HCT116 (cell line): ENCODE results near the gene NGRN. TPM values are rescaled to one million over a fixed set of nuclear protein-coding genes. Genes with fewer than 3 reads are reported as not detected.

Experiments
- ATAC-seq: fragments of 200-7000 bp; cut with Tn5 transposase; 2 replicates; pipeline ENCODE4 v1.9.1; 2020; ENCODE audit warnings: mild to moderate bottlenecking, moderate library complexity
- BruUV-seq: library from RNA; stranded (reverse); fragments of 400-500 nt; replicated peaks from 2 replicates; lab custom pipeline; 2021; lab: Mats Ljungman, UMichigan
- CTCF ChIA-PET: fragments of 300-600 bp; sonication (Branson Sonifier 250); formaldehyde crosslinking; loops from one replicate; lab custom pipeline; 2021; ENCODE audit warnings: antibody characterized with exemption; lab: Charles Lee
- POLR2A ChIA-PET: fragments of 300-600, 350-600 bp; sonication (Branson Sonifier 250); formaldehyde crosslinking; loops from one replicate; lab custom pipeline; 2021; ENCODE audit warnings: antibody characterized with exemption; lab: Charles Lee
- RAD21 ChIA-PET, 2 experiments: fragments of 300-600 bp; sonication (Branson Sonifier 250); formaldehyde crosslinking; loops; one replicate each; lab custom pipeline; 2023; ENCODE audit warnings: low total read pairs in 2 of 2; ENCODE audit not compliant: uncharacterized antibody in 2 of 2, unreplicated experiment in 2 of 2, low non-redundant PET in 1 of 2; lab: Charles Lee
- DNase-seq: peaks from one replicate; pipeline ENCODE4 v3.0.0-alpha.2; 2010; ENCODE audit warnings: low read depth, low spot score
- H2AFZ ChIP-seq: fragments of 200-600 bp; shearing (Covaris generic), sonication (generic); 2 replicates; pipeline ENCODE4 v1.6.1; 2017; ENCODE audit warnings: low read depth, mixed run types, mixed read lengths, antibody characterized with exemption, low read length; ENCODE audit not compliant: poor library complexity, severe bottlenecking
- H3K27ac ChIP-seq: 2 replicates; pipeline ENCODE4 v1.5.1; 2012; ENCODE audit warnings: low read depth, low read length
- H3K27me3 ChIP-seq: fragments of 200-600 bp; sonication (generic); 2 replicates; pipeline ENCODE4 v1.6.1; 2016; ENCODE audit warnings: mixed run types, low read length, mixed read lengths; ENCODE audit not compliant: insufficient read depth
- H3K36me3 ChIP-seq, 2 experiments: fragments of 200-500 bp in 1 of 2; fragments of 200-600 bp in 1 of 2; sonication (Bioruptor generic) in 1 of 2; sonication (generic) in 1 of 2; 2 replicates each; pipeline versions ENCODE4 v1.5.1 to v1.6.1; 2014 to 2016; ENCODE audit warnings: low read length in 2 of 2, inconsistent platforms in 1 of 2, mixed read lengths in 1 of 2, mixed run types in 1 of 2; ENCODE audit not compliant: insufficient read depth in 2 of 2, control insufficient read depth in 1 of 2
- H3K4me1 ChIP-seq, 2 experiments: fragments of 200-600 bp in 1 of 2; sonication (generic) in 1 of 2; 2 replicates each; pipeline versions ENCODE4 v1.5.1 to v1.6.1; 2012 to 2017; ENCODE audit warnings: low read length in 2 of 2, inconsistent platforms in 1 of 2, mild to moderate bottlenecking in 1 of 2, mixed read lengths in 1 of 2, mixed run types in 1 of 2, moderate library complexity in 1 of 2; ENCODE audit not compliant: insufficient read depth in 2 of 2, control insufficient read depth in 1 of 2
- H3K4me2 ChIP-seq: fragments of 200-600 bp; sonication (generic); 2 replicates; pipeline ENCODE4 v1.6.1; 2017; ENCODE audit warnings: mixed run types, low read length, mixed read lengths
- H3K4me3 ChIP-seq, 2 experiments: fragments of 200-600 bp in 1 of 2; sonication (generic) in 1 of 2; replicated peaks in 1 of 2; 2 replicates each; pipeline ENCODE4 v1.5.1; 2011 to 2016; ENCODE audit warnings: low read length in 2 of 2, control low read depth in 1 of 2, low read depth in 1 of 2, mild to moderate bottlenecking in 1 of 2, mixed read lengths in 1 of 2, mixed run types in 1 of 2
- H3K79me2 ChIP-seq: fragments of 200-600 bp; sonication (generic); 2 replicates; pipeline ENCODE4 v1.6.1; 2017; ENCODE audit warnings: mild to moderate bottlenecking, mixed run types, low read length, moderate library complexity, mixed read lengths; ENCODE audit not compliant: insufficient read depth
- H3K9ac ChIP-seq: fragments of 200-600 bp; sonication (generic); 2 replicates; pipeline ENCODE4 v1.6.1; 2016; ENCODE audit warnings: low read length, mixed read lengths
- H3K9me2 ChIP-seq: fragments of 200-600 bp; sonication (generic), shearing (Covaris generic); 2 replicates; pipeline ENCODE4 v1.6.1; 2017; ENCODE audit warnings: mixed run types, mild to moderate bottlenecking, moderate library complexity; ENCODE audit not compliant: insufficient read depth
- H3K9me3 ChIP-seq, 2 experiments: fragments of 200-500 bp in 1 of 2; fragments of 200-600 bp in 1 of 2; sonication (Bioruptor generic) in 1 of 2; sonication (generic) in 1 of 2; 2 replicates each; pipeline ENCODE4 v1.6.1; 2014 to 2017; ENCODE audit warnings: low read length in 2 of 2, mixed read lengths in 2 of 2, inconsistent platforms in 1 of 2, low read depth in 1 of 2, mild to moderate bottlenecking in 1 of 2, mixed run types in 1 of 2, moderate library complexity in 1 of 2; ENCODE audit not compliant: control insufficient read depth in 1 of 2, insufficient read depth in 1 of 2
- H4K20me1 ChIP-seq: fragments of 200-600 bp; sonication (generic), shearing (Covaris generic); 2 replicates; pipeline ENCODE4 v1.6.1; 2017; ENCODE audit warnings: mixed run types, mild to moderate bottlenecking, moderate library complexity; ENCODE audit not compliant: insufficient read depth
- CBX3 ChIP-seq: IDR thresholded peaks from 2 replicates; pipeline ENCODE4 v1.6.1; 2012; ENCODE audit warnings: low read depth
- CEBPB ChIP-seq: IDR thresholded peaks from 2 replicates; pipeline ENCODE4 v1.6.1; 2012; ENCODE audit warnings: low read depth
- EGR1 ChIP-seq: IDR thresholded peaks from 2 replicates; pipeline ENCODE4 v1.6.1; 2012; ENCODE audit warnings: low read depth
- ELF1 ChIP-seq: IDR thresholded peaks from 2 replicates; pipeline ENCODE4 v1.6.1; 2012; ENCODE audit warnings: low read depth, borderline replicate concordance
- EZH2 ChIP-seq: fragments of 200-600 bp; sonication (generic); IDR thresholded peaks from 2 replicates; pipeline ENCODE4 v1.6.1; 2017; ENCODE audit warnings: antibody characterized with exemption, mixed run types
- EZH2phosphoT487 ChIP-seq: fragments of 200-600 bp; IDR thresholded peaks from 2 replicates; pipeline ENCODE4 v1.6.1; 2018; ENCODE audit warnings: antibody characterized with exemption, borderline replicate concordance
- FOSL1 ChIP-seq: IDR thresholded peaks from 2 replicates; pipeline ENCODE4 v1.6.1; 2012; ENCODE audit warnings: low read depth
- JUND ChIP-seq: IDR thresholded peaks from 2 replicates; pipeline ENCODE4 v1.6.1; 2012
- POLR2A ChIP-seq: IDR thresholded peaks from 2 replicates; pipeline ENCODE4 v1.7.0; 2011; ENCODE audit warnings: borderline replicate concordance; ENCODE audit not compliant: insufficient read depth, insufficient read length; ENCODE audit errors: extremely low read depth
- POLR2AphosphoS5 ChIP-seq: IDR thresholded peaks from 2 replicates; pipeline ENCODE4 v1.6.1; 2011; ENCODE audit warnings: mild to moderate bottlenecking, low read depth, low read length, moderate library complexity
- RAD21 ChIP-seq: IDR thresholded peaks from 2 replicates; pipeline ENCODE4 v1.6.1; 2012; ENCODE audit warnings: low read depth, mild to moderate bottlenecking
- SIN3A ChIP-seq: IDR thresholded peaks from 2 replicates; pipeline ENCODE4 v1.6.1; 2012; ENCODE audit warnings: low read depth
- SP1 ChIP-seq: IDR thresholded peaks from 2 replicates; pipeline ENCODE4 v1.6.1; 2012; ENCODE audit warnings: low read depth
- SRF ChIP-seq: IDR thresholded peaks from 2 replicates; pipeline ENCODE4 v1.6.1; 2012; ENCODE audit warnings: low read depth
- TCF7L2 ChIP-seq: IDR thresholded peaks from 2 replicates; pipeline ENCODE4 v1.7.0; 2011; ENCODE audit warnings: borderline replicate concordance, inconsistent platforms; ENCODE audit not compliant: insufficient read depth, insufficient read length; ENCODE audit errors: extremely low read depth
- YY1 ChIP-seq: IDR thresholded peaks from 2 replicates; pipeline ENCODE4 v1.6.1; 2011; ENCODE audit warnings: low read length, low read depth, moderate library complexity, mild to moderate bottlenecking; ENCODE audit not compliant: insufficient replicate concordance; ENCODE audit errors: extremely low read depth
- ZNF274 ChIP-seq: fragments of 200-500 bp; sonication (Bioruptor generic); IDR thresholded peaks from 2 replicates; pipeline ENCODE4 v1.6.1; 2014; ENCODE audit warnings: mild to moderate bottlenecking, low read depth, low read length, inconsistent platforms
- intact Hi-C: fragments of 100-400 bp; cut with micrococcal nuclease; formaldehyde crosslinking; loops from 2 replicates; pipeline ENCODE4 v1.10.0; 2022
- total RNA-seq: library from RNA; stranded (reverse); gene quantifications from one replicate; pipeline ENCODE4 v1.2.1, GENCODE V29; 2021; ENCODE audit not compliant: unreplicated experiment
- TF ChIP-seq, protein P1 (sequence below): IDR thresholded peaks from 2 replicates; pipeline ENCODE4 v1.6.1; 2012
- TF ChIP-seq, protein P2 (sequence below), 3 experiments: fragments of 200-600 bp in 1 of 3; sonication (generic) in 1 of 3; IDR thresholded peaks in 2 of 3; conservative IDR thresholded peaks in 1 of 3; 2 replicates each; pipeline ENCODE4 v1.5.1; 2012 to 2017; ENCODE audit warnings: low read depth in 2 of 3, low read length in 2 of 3, antibody characterized with exemption in 1 of 3, borderline replicate concordance in 1 of 3, control low read depth in 1 of 3, mild to moderate bottlenecking in 1 of 3, mixed read lengths in 1 of 3, mixed run types in 1 of 3, moderate library complexity in 1 of 3; ENCODE audit not compliant: insufficient read depth in 1 of 3
- TF ChIP-seq, protein P3 (sequence below): IDR thresholded peaks from 2 replicates; pipeline ENCODE4 v1.6.1; 2012; ENCODE audit warnings: low read depth

NGRN gene
- total RNA-seq, 1 experiment from 2014 or later, result 72.7 TPM

DNA sequence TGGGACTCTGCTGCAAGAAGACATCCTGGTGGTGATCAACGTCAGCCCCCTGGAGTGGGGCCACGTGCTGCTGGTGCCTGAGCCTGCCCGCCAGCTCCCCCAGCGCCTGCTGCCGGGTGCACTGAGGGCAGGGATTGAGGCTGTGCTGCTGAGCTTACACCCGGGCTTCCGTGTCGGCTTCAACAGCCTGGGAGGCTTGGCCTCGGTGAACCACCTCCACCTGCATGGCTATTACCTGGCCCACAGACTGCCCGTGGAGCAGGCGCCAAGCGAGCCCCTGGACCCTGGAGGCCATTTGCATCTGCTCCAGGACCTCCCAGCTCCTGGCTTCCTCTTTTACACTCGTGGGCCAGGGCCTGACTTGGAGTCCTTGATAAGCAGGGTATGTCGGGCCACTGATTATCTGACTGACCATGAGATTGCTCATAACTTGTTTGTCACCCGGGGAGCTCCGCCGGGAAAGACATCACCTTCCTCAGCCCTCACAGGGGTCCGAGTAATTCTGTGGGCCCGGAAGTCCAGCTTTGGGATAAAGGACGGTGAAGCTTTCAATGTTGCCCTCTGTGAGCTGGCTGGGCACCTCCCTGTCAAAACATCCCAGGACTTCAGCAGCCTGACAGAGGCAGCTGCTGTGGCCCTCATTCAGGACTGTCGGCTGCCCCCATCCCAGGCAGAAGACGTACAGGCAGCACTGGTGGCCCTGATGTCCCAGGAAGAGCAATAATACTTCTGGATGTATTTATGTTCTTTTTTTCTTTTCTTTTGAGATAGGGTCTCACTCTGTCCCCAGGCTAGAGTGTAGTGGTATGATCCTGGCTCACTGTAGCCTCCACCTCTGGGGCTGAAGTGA, 23.9 kb upstream of the NGRN start:
- Histone ChIP-seq H3K9me2 (no peaks in the 10 kb centered on the region), H4K20me1 (no peaks in the 10 kb centered on the region), H3K27me3 (no peaks in the 10 kb centered on the region), H3K4me3 (no peak overlapping the region), H3K4me1 (peaks cover 0 to 12% of the 10 kb centered on the region in 2 experiments; a peak in 2 of 4 replicates), H3K9ac (no peak overlapping the region), H3K27ac (no peak overlapping the region), H3K36me3 (peaks cover 7% of the 10 kb centered on the region in 2 experiments; a peak in 2 of 4 replicates), H3K79me2 (no peaks in the 10 kb centered on the region), H3K9me3 (no peaks in the 10 kb centered on the region), H2AFZ (no peak overlapping the region), H3K4me2 (no peak overlapping the region)
- no peak for DNase-seq
- RAD21 ChIA-PET, result no interaction called here
- TF ChIP-seq ZNF274 (no peak), POLR2A (no peak), SP1 (no peak), SRF (no peak), SIN3A (no peak), CBX3 (no peak), RAD21 (no peak), JUND (no peak), POLR2AphosphoS5 (no peak), EZH2 (no peak), EZH2phosphoT487 (no peak), YY1 (no peak), CEBPB (no peak), ELF1 (no peak), EGR1 (no peak), FOSL1 (no peak), TCF7L2 (no peak)
- TF ChIP-seq, protein P1, sequence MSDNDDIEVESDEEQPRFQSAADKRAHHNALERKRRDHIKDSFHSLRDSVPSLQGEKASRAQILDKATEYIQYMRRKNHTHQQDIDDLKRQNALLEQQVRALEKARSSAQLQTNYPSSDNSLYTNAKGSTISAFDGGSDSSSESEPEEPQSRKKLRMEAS, result no peak
- TF ChIP-seq, protein P2, sequence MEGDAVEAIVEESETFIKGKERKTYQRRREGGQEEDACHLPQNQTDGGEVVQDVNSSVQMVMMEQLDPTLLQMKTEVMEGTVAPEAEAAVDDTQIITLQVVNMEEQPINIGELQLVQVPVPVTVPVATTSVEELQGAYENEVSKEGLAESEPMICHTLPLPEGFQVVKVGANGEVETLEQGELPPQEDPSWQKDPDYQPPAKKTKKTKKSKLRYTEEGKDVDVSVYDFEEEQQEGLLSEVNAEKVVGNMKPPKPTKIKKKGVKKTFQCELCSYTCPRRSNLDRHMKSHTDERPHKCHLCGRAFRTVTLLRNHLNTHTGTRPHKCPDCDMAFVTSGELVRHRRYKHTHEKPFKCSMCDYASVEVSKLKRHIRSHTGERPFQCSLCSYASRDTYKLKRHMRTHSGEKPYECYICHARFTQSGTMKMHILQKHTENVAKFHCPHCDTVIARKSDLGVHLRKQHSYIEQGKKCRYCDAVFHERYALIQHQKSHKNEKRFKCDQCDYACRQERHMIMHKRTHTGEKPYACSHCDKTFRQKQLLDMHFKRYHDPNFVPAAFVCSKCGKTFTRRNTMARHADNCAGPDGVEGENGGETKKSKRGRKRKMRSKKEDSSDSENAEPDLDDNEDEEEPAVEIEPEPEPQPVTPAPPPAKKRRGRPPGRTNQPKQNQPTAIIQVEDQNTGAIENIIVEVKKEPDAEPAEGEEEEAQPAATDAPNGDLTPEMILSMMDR (IDR thresholded peaks at IDR 0.05 in 2 of 3, conservative IDR thresholded peaks at IDR 0.05 in 1 of 3; ENCODE audit: borderline replicate concordance in 1 of 3, insufficient read depth in 1 of 3, low read depth in 2 of 3, low read length in 2 of 3), result no peak
- TF ChIP-seq, protein P3, sequence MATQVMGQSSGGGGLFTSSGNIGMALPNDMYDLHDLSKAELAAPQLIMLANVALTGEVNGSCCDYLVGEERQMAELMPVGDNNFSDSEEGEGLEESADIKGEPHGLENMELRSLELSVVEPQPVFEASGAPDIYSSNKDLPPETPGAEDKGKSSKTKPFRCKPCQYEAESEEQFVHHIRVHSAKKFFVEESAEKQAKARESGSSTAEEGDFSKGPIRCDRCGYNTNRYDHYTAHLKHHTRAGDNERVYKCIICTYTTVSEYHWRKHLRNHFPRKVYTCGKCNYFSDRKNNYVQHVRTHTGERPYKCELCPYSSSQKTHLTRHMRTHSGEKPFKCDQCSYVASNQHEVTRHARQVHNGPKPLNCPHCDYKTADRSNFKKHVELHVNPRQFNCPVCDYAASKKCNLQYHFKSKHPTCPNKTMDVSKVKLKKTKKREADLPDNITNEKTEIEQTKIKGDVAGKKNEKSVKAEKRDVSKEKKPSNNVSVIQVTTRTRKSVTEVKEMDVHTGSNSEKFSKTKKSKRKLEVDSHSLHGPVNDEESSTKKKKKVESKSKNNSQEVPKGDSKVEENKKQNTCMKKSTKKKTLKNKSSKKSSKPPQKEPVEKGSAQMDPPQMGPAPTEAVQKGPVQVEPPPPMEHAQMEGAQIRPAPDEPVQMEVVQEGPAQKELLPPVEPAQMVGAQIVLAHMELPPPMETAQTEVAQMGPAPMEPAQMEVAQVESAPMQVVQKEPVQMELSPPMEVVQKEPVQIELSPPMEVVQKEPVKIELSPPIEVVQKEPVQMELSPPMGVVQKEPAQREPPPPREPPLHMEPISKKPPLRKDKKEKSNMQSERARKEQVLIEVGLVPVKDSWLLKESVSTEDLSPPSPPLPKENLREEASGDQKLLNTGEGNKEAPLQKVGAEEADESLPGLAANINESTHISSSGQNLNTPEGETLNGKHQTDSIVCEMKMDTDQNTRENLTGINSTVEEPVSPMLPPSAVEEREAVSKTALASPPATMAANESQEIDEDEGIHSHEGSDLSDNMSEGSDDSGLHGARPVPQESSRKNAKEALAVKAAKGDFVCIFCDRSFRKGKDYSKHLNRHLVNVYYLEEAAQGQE, result no peak
- no peak for ATAC-seq
- BruUV-seq, result no TSS peak
- intact Hi-C loops, result no loop called here
- POLR2A ChIA-PET, result no interaction called here
- CTCF ChIA-PET, result no interaction called here
